Measurements from ENCODE around the gene VPS25.
A peak's percentile ranks its signal among the peaks of the same experiment; 100 is the strongest.

The VPS25 gene

GRCh38 chr17:42804918-42805367 lies 31.7 kb downstream of the VPS25 start:
- no peak for TF ChIP-seq CTCF (conservative IDR thresholded peaks at IDR 0.05; ENCODE audit: control insufficient read depth, insufficient read depth, low read depth, low read length)
- DNase-seq (ENCODE audit: low read depth) = no peak
- no peak overlapping the region for H3K4me3 ChIP-seq (ENCODE audit: control insufficient read depth, low read depth, low read length)

GRCh38 chr17:42806249-42806648 lies 33.0 kb downstream of the VPS25 start:
- no peak for TF ChIP-seq CTCF (conservative IDR thresholded peaks at IDR 0.05; ENCODE audit: control insufficient read depth, insufficient read depth, low read depth, low read length)
- H3K4me3 ChIP-seq (ENCODE audit: control insufficient read depth, low read depth, low read length) = no peak overlapping the region
- DNase-seq (ENCODE audit: low read depth) = no peak

- DNase-seq (ENCODE audit: low read depth) = peak; percentile 93
- no peak overlapping the region for H3K4me3 ChIP-seq (ENCODE audit: control insufficient read depth, low read depth, low read length)
- no peak for TF ChIP-seq CTCF (conservative IDR thresholded peaks at IDR 0.05; ENCODE audit: control insufficient read depth, insufficient read depth, low read depth, low read length)
Observed at GRCh38 chr17:42809250-42809649, 36.0 kb downstream of the VPS25 start.

GRCh38 chr17:42814633-42815399 lies 41.6 kb downstream of the VPS25 start:
- peak; percentile 97 for DNase-seq (ENCODE audit: low read depth)
- no peak for TF ChIP-seq CTCF (conservative IDR thresholded peaks at IDR 0.05; ENCODE audit: control insufficient read depth, insufficient read depth, low read depth, low read length)
- H3K4me3 ChIP-seq (ENCODE audit: control insufficient read depth, low read depth, low read length) = no peak overlapping the region

GRCh38 chr17:42817866-42818265 lies 44.6 kb downstream of the VPS25 start:
- no peak for TF ChIP-seq CTCF (conservative IDR thresholded peaks at IDR 0.05; ENCODE audit: control insufficient read depth, insufficient read depth, low read depth, low read length)
- H3K4me3 ChIP-seq (ENCODE audit: control insufficient read depth, low read depth, low read length) = no peak overlapping the region
- peak; percentile 70 for DNase-seq (ENCODE audit: low read depth)

GRCh38 chr17:42818379-42818778 lies 45.1 kb downstream of the VPS25 start:
- no peak for TF ChIP-seq CTCF (conservative IDR thresholded peaks at IDR 0.05; ENCODE audit: control insufficient read depth, insufficient read depth, low read depth, low read length)
- H3K4me3 ChIP-seq (ENCODE audit: control insufficient read depth, low read depth, low read length) = no peak overlapping the region
- peak; percentile 80 for DNase-seq (ENCODE audit: low read depth)

All from fibroblast of mammary gland (primary cell).